Measurements from ENCODE around the gene DTNB.
"Not testable (repeated sequence)": the region's sequence is repeated elsewhere in the genome, so short reads cannot be mapped to it uniquely, and the experiment has no call there.

DTNB gene

DNA sequence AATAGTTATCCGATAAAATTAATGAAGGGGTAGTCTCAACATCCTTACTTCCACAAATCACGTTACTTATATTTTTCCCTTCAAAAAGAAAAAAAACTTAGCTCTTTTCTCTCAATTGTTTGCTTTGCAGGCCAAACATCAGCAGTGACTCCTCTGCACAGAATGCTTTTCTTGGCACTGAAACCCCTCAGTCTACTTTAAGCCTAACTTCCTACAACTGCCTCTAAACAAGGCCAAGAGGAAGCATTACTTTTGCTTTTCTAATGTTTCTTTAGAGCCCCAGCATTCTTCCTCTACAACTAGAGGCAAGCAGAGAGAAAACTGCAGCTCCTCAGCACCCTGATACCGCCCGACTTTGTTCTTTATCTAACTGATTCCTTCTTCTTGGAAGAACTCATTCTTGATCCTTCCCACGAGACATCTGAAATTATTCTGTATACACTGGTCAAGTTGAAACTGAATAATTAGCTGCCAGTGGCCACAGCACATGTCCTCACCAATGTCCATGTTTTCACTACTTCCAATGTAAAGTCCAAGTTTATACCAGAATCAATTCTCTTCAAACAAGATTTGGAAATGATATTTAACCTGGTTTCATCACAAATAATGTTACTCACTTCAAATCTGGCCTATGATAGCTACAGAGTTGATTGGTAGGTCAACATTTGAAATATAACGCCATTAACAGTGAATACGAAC lies 55.3 kb downstream of the DTNB start:
- peak overlapping the region; percentile 51 for H3K27ac ChIP-seq

GRCh38 chr2:25615920-25616319 lies 57.5 kb downstream of the DTNB start:
- no peak for TF ChIP-seq ZFX (IDR thresholded peaks at IDR 0.05)
- TF ChIP-seq CTCF (conservative IDR thresholded peaks at IDR 0.05): no peak
- H3K27ac ChIP-seq: no peak overlapping the region

More for the DNA sequence above, 55.3 kb downstream of the DTNB start:
- TF ChIP-seq ZFX (IDR thresholded peaks at IDR 0.05) (no peak), CTCF (conservative IDR thresholded peaks at IDR 0.05) (no peak)

DNA sequence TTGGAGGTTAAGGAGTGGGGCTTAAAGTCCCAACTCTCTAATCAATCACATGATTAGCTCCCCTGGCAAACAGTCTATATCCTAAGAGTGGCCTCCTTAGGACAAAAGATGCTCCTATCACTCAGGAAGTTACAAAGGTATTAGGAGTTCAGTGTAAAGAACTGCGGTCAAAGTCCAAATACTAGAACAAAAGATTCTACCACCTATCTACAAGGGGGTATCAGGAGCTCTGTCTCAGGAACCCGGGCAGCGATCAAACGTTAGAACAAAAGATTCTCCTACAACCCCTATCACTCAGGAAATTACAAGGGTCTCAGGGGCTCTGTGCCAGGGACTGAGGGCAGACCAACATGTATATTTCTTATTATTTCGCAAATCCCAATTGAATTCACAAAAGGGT lies 58.0 kb downstream of the DTNB start:
- no peak overlapping the region for H3K27ac ChIP-seq
- TF ChIP-seq CTCF (conservative IDR thresholded peaks at IDR 0.05): no peak
- TF ChIP-seq ZFX (IDR thresholded peaks at IDR 0.05): no peak

- TF ChIP-seq ZFX (IDR thresholded peaks at IDR 0.05): no peak
- no peak for TF ChIP-seq CTCF (conservative IDR thresholded peaks at IDR 0.05)
- no peak overlapping the region for H3K27ac ChIP-seq
Observed at GRCh38 chr2:25614711-25615110, 58.7 kb downstream of the DTNB start.

DNA sequence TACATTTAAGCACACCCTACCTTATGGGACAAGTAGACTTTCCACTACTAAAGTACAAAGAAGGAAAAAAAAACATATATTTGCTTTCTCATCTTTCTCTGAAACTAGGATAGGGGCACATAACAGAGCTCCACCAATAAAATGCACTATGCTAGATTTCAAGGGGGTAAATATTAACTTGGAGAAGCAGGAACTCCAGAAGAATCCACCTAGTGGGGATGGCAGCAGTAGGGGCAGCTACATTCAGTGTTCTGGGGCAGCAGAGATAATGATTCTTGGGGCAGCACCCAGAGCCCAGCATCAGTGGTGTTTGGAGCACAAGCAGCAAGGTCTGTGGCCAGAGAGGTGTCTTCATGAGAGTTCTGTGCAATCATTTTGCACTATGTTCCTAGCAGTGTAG lies 64.7 kb downstream of the DTNB start:
- no peak for TF ChIP-seq ZFX (IDR thresholded peaks at IDR 0.05)
- no peak for TF ChIP-seq CTCF (conservative IDR thresholded peaks at IDR 0.05)
- H3K27ac ChIP-seq: no peak overlapping the region

DNA sequence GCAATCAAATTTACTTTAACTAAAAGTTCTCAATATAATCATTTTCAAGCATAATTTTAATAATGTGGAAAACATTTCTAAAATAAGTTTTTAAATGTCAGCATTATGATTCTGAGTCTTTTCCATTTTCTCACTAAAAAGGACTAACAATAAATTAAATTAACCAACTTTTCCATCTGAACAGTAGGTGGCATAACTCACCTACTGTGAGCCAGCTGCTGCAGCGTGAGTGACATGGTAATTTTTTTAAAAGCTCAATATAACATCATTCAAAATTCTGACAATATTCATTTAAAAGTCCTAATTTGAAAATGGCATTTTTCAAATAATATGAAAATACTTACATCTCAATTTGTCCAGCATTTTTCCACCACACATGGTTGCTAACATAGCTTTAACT lies 66.5 kb downstream of the DTNB start:
- H3K27ac ChIP-seq: no peak overlapping the region

GRCh38 chr2:25602333-25602723 lies 71.0 kb downstream of the DTNB start:
- no peak overlapping the region for H3K27ac ChIP-seq
- TF ChIP-seq ZFX (IDR thresholded peaks at IDR 0.05) (no peak), CTCF (conservative IDR thresholded peaks at IDR 0.05) (no peak)

More for the DNA sequence above, 66.5 kb downstream of the DTNB start:
- TF ChIP-seq CTCF (conservative IDR thresholded peaks at IDR 0.05) (peak; percentile 76), ZFX (IDR thresholded peaks at IDR 0.05) (no peak)

DNA sequence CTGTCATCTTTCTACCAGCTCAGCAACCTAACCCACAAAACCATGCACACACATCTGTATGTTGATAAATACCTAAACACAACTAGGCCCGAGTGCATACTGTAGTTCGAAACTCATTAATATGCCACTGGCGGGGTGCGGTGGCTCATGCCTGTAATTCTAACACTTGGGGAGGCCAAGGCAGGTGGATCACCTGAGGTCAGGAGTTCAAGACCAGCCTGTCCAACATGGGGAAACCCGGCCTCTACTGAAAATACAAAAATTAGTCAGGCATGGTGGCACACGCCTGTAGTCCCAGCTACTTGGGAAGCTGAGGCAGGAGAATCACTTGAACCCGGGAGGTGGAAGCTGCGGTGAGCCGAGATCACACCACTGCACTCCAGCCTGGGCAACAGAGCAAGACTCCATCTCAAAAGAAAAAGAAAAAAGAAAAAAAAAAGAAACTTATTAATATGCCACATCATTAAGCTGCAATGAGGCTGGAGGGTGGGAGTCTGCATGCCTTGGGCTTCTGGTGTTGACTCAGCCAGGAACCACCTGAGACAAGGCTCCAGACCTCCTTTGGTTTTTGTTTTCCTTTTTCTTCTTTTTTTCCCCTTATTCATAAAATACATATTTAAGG lies 71.6 kb downstream of the DTNB start:
- H3K27ac ChIP-seq: not testable (repeated sequence)

Measured in C4-2B (cell line).